ENCODE data around the gene PDHB. TPM values are rescaled to one million over a fixed set of nuclear protein-coding genes. Genes with fewer than 3 reads are reported as not detected.
A peak's percentile ranks its signal among the peaks of the same experiment; 100 is the strongest.

The PDHB gene
- total RNA-seq, 2 donors from 2014 or later = 59.3 to 83.5 TPM

DNA sequence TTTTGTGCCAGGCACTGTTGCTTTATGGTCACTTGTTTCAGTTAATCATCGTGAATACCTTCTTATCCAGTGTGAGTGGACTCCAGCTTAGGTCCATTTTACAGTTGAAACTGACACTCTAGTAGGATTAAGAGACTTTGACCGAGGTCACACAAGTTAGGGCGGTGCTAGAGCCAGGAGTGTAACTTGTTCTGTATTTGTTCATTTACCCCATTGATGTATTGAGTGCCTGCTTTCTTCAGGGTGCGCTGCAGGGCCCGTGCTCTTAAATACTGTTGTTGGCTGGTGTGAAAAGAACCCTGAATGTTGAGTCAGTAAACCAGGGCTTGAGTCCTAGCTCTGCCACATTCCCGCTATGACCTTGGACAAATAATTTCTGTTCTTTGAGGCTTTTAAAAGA, 15.4 kb downstream of the PDHB start:
- TF ChIP-seq, protein P1, sequence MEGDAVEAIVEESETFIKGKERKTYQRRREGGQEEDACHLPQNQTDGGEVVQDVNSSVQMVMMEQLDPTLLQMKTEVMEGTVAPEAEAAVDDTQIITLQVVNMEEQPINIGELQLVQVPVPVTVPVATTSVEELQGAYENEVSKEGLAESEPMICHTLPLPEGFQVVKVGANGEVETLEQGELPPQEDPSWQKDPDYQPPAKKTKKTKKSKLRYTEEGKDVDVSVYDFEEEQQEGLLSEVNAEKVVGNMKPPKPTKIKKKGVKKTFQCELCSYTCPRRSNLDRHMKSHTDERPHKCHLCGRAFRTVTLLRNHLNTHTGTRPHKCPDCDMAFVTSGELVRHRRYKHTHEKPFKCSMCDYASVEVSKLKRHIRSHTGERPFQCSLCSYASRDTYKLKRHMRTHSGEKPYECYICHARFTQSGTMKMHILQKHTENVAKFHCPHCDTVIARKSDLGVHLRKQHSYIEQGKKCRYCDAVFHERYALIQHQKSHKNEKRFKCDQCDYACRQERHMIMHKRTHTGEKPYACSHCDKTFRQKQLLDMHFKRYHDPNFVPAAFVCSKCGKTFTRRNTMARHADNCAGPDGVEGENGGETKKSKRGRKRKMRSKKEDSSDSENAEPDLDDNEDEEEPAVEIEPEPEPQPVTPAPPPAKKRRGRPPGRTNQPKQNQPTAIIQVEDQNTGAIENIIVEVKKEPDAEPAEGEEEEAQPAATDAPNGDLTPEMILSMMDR (IDR thresholded peaks at IDR 0.05) = no peak
- no peak for ATAC-seq (ENCODE audit: insufficient number of reproducible peaks, low FRiP score, low read depth)

DNA sequence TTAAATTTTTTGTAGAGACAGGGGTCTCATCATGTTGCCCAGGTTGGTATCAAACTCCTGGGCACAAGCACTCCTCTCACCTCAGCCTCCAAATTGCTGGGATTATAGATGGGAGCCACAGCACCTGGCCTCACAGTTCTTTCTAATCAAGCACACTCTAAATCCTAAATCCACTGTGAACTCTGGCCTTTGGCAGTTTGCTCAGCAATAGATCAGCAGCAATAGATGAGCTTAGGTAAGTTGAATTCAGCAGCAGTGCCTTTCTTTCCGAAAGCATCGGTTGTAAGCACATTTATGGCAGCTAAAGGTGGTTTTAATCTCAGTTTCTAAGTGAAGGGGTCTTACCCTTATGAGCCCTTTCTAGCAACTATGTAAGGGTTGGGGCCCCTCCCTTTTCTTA, 16.6 kb downstream of the PDHB start:
- TF ChIP-seq, protein P1 (IDR thresholded peaks at IDR 0.05) = no peak
- ATAC-seq (ENCODE audit: insufficient number of reproducible peaks, low FRiP score, low read depth) (no peak), DNase-seq (ENCODE audit: low spot score) (no peak)
- H3K4me3 ChIP-seq = no peak overlapping the region
- H3K4me1 ChIP-seq (ENCODE audit: control insufficient read depth in 1 of 2, low read depth in 2 of 2) = peaks cover 6 to 14% of the 10 kb centered on the region in 2 donors
- no peaks in the 10 kb centered on the region for H3K27me3 ChIP-seq (replicated peaks; ENCODE audit: insufficient read depth)
- no peak overlapping the region for H3K27ac ChIP-seq
- no peaks in the 10 kb centered on the region for H3K9me3 ChIP-seq
- H3K36me3 ChIP-seq = no peaks in the 10 kb centered on the region

More for the DNA sequence above, 15.4 kb downstream of the PDHB start:
- H3K4me3 ChIP-seq = no peak overlapping the region
- H3K36me3 ChIP-seq = no peaks in the 10 kb centered on the region
- H3K27me3 ChIP-seq (replicated peaks; ENCODE audit: insufficient read depth) = no peaks in the 10 kb centered on the region
- H3K4me1 ChIP-seq (ENCODE audit: control insufficient read depth in 1 of 2, low read depth in 2 of 2) = peaks cover 6 to 14% of the 10 kb centered on the region in 2 donors
- no peaks in the 10 kb centered on the region for H3K9me3 ChIP-seq
- no peak for DNase-seq (ENCODE audit: low spot score)
- H3K27ac ChIP-seq = no peak overlapping the region

DNA sequence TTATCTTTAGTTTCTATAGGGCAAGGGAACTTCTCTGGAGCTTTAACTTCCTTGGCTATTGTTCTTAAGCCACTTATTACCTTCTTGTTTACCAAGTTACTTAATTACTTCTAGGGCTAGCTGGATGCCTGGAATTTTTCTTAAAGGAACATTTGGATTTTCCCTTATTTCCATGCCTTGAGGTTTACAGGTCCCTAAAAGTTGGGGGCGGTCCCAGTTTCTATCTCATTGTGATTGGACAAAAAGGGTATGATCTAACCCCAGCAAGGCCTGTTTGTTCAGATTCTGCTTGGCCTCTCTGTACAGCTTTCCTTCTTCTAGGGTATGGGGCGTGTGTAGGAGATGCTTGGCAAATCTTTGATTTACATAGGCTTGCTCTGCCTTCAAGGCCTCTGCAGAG, 17.4 kb downstream of the PDHB start:
- H3K4me1 ChIP-seq (ENCODE audit: control insufficient read depth in 1 of 2, low read depth in 2 of 2) = peaks cover 6 to 14% of the 10 kb centered on the region in 2 donors
- H3K9me3 ChIP-seq = no peaks in the 10 kb centered on the region
- ATAC-seq (ENCODE audit: insufficient number of reproducible peaks, low FRiP score, low read depth) (no peak), DNase-seq (ENCODE audit: low spot score) (no peak)
- no peaks in the 10 kb centered on the region for H3K27me3 ChIP-seq (replicated peaks; ENCODE audit: insufficient read depth)
- H3K4me3 ChIP-seq = no peak overlapping the region
- H3K27ac ChIP-seq = no peak overlapping the region
- TF ChIP-seq, protein P1 (IDR thresholded peaks at IDR 0.05) = no peak
- peaks cover under 1% of the 10 kb centered on the region for H3K36me3 ChIP-seq

DNA sequence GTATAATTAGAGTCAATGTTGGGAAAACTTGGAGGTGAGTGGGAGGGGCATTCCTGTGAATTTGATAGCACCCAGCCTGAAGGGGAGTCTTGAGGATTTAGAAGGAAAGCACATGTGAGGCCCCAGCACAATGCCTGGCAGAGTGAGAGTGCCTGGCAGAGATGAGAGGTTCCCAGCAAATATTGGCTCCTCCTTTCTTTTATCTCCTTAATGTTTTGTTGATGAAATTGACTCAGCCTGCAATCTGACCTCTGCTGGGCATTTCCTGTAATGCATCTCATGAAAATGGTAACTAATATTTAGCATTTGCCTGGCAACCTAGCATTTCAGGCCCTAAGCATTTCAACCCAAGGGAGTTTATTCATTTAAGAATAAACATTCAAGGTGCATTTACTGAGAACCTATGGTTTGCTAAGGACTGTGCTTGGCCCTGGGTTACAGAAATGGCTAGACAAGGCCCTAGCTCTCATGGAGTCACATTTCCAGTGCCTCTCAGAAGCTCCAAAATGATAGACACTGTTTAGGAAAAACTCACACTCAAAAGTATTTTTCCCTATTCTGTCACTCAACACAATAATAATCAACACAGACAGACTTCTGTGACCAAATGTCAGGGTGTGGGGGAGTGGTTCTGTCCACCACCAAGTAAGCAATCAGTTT, 19.0 kb downstream of the PDHB start:
- Histone ChIP-seq H3K27me3 (replicated peaks; ENCODE audit: insufficient read depth) (no peaks in the 10 kb centered on the region), H3K9me3 (no peaks in the 10 kb centered on the region), H3K4me1 (ENCODE audit: control insufficient read depth in 1 of 2, low read depth in 2 of 2) (peaks cover 3 to 8% of the 10 kb centered on the region in 2 donors), H3K4me3 (no peak overlapping the region), H3K36me3 (peaks cover 15% of the 10 kb centered on the region), H3K27ac (no peak overlapping the region)
- ATAC-seq (ENCODE audit: insufficient number of reproducible peaks, low FRiP score, low read depth) (no peak), DNase-seq (ENCODE audit: low spot score) (no peak)
- TF ChIP-seq, protein P1 (IDR thresholded peaks at IDR 0.05) = peak; percentile 78

DNA sequence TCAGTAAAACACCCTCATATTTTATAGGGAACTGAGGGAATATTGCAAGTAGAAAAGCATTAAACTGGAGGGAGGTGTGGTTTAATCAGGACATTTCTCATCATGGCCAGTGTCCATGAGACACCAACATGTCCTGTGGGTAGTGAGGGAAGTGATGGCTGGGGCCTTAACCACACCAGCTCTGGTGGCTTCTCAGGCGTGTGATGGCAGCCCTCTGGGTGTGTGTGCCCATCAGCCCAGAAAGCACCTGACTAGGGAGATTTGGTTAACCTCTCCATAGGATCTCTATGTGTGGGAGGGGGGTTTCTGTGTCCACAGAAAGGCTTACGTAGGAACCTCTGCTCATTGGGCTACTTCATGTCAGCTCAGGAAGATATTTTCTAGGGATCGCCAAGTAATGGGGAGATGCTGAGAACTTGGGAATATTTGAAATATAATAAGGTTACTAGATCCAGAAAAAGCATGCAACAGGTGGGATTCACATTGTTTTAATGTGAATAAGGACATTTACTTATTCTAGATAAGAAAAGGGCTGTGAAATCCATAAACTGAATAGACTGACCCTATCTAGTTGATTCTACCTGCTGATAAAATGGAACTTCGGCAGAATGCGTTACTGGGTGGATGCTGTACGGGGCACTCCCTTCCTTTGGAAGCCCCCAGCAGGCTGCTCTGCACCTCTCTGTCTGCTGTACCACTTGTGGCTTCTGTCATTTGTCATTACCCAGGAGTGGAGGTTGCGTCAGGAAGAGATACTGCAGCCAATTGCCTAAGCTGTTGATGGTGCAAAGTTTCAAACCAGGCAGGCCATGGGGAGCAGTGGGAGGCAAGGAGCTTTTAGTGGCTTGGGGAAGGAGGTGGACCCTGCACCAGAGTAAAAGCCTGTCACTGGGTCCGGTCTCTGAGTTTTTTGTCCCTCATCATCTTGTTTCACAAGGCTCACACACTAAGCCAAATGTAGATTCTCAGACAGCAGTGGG, 21.5 kb downstream of the PDHB start:
- ATAC-seq (ENCODE audit: insufficient number of reproducible peaks, low FRiP score, low read depth) (no peak), DNase-seq (ENCODE audit: low spot score) (no peak)
- peaks cover 25% of the 10 kb centered on the region for H3K36me3 ChIP-seq
- peaks cover 0 to 5% of the 10 kb centered on the region in 2 donors for H3K4me1 ChIP-seq (ENCODE audit: control insufficient read depth in 1 of 2, low read depth in 2 of 2)
- H3K9me3 ChIP-seq = no peaks in the 10 kb centered on the region
- TF ChIP-seq, protein P1 (IDR thresholded peaks at IDR 0.05) = no peak
- no peaks in the 10 kb centered on the region for H3K27me3 ChIP-seq (replicated peaks; ENCODE audit: insufficient read depth)
- H3K4me3 ChIP-seq = no peak overlapping the region
- H3K27ac ChIP-seq = no peak overlapping the region
